HepG2 (cell line): ENCODE data around the gene NCBP3. TPM values are rescaled to one million over a fixed set of nuclear protein-coding genes. Genes with fewer than 3 reads are reported as not detected.

ENCODE experiments used
- GLI4 ChIP-seq: sonication (generic); formaldehyde crosslinking; IDR thresholded peaks from 2 replicates; pipeline ENCODE4 v1.5.1; 2020; ENCODE audit warnings: missing genetic modification reagents, mild to moderate bottlenecking, moderate library complexity, borderline replicate concordance
- HNRNPUL1 ChIP-seq: fragments of 200-400 bp; formaldehyde crosslinking; IDR thresholded peaks from 2 replicates; pipeline ENCODE4 v1.6.1; 2017; ENCODE audit warnings: low read depth, mild to moderate bottlenecking, low read length, moderate library complexity
- MEIS2 ChIP-seq: sonication (generic); formaldehyde crosslinking; IDR thresholded peaks from 2 replicates; pipeline ENCODE4 v1.9.0; 2021; ENCODE audit warnings: mild to moderate bottlenecking, missing genetic modification reagents
- RFX3 ChIP-seq: IDR thresholded peaks from 2 replicates; pipeline ENCODE4 v1.6.1; 2016; ENCODE audit warnings: missing biosample characterization, missing genetic modification reagents
- SRSF1 ChIP-seq: fragments of 200-400 bp; formaldehyde crosslinking; optimal IDR thresholded peaks from 2 replicates; pipeline ENCODE3; 2017; ENCODE audit warnings: mild to moderate bottlenecking, low read depth, low read length, moderate library complexity
- ZBTB3 ChIP-seq: sonication (generic); formaldehyde crosslinking; IDR thresholded peaks from 2 replicates; pipeline ENCODE4 v1.4.0; 2020; ENCODE audit warnings: low read depth, mild to moderate bottlenecking, moderate library complexity, missing genetic modification reagents, borderline replicate concordance
- ZNF17 ChIP-seq: sonication (generic); formaldehyde crosslinking; IDR thresholded peaks from 2 replicates; pipeline ENCODE4 v1.5.0; 2020; ENCODE audit warnings: mild to moderate bottlenecking, missing genetic modification reagents
- ZNF562 ChIP-seq: sonication (generic); formaldehyde crosslinking; IDR thresholded peaks from 2 replicates; pipeline ENCODE4 v1.8.0; 2022; ENCODE audit warnings: missing genetic modification reagents, borderline replicate concordance
- ZNF646 ChIP-seq: sonication (generic); formaldehyde crosslinking; IDR thresholded peaks from 2 replicates; pipeline ENCODE4 v1.9.0; 2021; ENCODE audit warnings: mild to moderate bottlenecking, missing genetic modification reagents
- polyA plus RNA-seq, 8 experiments: library from polyadenylated mRNA; depleted of rRNA in 3 of 8; stranded (reverse) in 7 of 8; unstranded in 1 of 8; fragments of >200 nt; fragmentation: Illumina TruSeq in 4 of 8; extraction: Trizol in 4 of 8; gene quantifications; 2 replicates each; pipeline versions ENCODE4 v1.2.1 to v1.2.3, GENCODE V29; 2011 to 2016; ENCODE audit warnings: low read depth in 4 of 8, missing spikeins in 1 of 8, mixed read lengths in 1 of 8; ENCODE audit not compliant: insufficient read depth in 1 of 8
- total RNA-seq, 5 experiments: library from RNA; depleted of rRNA; stranded (reverse); fragments of >200 nt; fragmentation: Illumina TruSeq; extraction: Trizol; gene quantifications; 2 replicates each; pipeline ENCODE4 v1.2.3, GENCODE V29; 2016; ENCODE audit warnings: low read depth in 1 of 5
- TF ChIP-seq, protein P1 (sequence below): sonication (generic); formaldehyde crosslinking; IDR thresholded peaks from 2 replicates; pipeline ENCODE4 v1.5.0; 2020; ENCODE audit warnings: mild to moderate bottlenecking, missing genetic modification reagents, borderline replicate concordance
- TF ChIP-seq, protein P2 (sequence below): sonication (generic); formaldehyde crosslinking; IDR thresholded peaks from 2 replicates; pipeline ENCODE4 v1.4.0; 2020; ENCODE audit warnings: missing genetic modification reagents

NCBP3 gene
- total and polyA plus RNA-seq, 2 of the 13 experiments (the other 11 are each of a cell fraction or from before 2014, with no cell fraction given): 19.5 to 24.8 TPM

DNA sequence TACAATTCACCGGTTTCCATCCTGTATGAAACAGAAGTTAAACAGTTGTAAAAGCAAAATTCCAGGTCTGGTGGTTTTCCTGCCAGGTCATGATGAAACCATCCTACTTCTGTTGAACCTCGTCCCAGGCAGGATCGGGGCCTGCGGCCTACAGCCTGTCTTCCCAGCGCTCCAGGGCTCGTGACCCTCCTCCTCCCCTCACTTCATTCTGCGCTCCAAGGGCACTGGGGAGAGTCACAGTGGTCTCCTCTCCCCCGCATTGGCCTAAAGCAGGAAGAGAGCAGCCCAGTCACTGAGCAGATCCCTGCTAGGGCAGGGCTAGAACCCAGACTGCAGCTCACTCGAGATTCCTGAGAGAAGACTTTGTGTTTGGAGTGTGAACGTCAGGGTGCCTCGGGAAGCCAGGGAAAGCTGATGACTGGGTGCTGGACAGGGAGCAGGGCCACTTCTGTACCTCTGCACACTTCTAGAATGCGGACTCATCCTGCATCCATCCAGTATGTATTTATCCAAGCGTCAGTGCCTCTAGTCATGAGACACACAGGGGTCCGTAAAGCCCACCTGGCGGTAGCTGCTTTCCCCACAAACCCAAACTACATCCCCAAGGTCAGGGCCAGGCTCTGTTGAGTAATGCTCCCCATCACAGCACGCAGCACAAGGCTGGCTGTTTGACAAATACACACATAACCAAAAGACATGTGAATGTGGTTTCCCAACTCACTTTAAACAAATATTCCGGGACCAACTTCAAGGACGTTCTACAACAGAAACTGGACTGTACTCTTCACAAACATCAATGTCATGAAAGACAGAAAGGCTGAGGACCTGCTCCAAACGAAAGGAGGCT lies 43.4 kb downstream of the NCBP3 start (continued):
- TF ChIP-seq, protein P1, sequence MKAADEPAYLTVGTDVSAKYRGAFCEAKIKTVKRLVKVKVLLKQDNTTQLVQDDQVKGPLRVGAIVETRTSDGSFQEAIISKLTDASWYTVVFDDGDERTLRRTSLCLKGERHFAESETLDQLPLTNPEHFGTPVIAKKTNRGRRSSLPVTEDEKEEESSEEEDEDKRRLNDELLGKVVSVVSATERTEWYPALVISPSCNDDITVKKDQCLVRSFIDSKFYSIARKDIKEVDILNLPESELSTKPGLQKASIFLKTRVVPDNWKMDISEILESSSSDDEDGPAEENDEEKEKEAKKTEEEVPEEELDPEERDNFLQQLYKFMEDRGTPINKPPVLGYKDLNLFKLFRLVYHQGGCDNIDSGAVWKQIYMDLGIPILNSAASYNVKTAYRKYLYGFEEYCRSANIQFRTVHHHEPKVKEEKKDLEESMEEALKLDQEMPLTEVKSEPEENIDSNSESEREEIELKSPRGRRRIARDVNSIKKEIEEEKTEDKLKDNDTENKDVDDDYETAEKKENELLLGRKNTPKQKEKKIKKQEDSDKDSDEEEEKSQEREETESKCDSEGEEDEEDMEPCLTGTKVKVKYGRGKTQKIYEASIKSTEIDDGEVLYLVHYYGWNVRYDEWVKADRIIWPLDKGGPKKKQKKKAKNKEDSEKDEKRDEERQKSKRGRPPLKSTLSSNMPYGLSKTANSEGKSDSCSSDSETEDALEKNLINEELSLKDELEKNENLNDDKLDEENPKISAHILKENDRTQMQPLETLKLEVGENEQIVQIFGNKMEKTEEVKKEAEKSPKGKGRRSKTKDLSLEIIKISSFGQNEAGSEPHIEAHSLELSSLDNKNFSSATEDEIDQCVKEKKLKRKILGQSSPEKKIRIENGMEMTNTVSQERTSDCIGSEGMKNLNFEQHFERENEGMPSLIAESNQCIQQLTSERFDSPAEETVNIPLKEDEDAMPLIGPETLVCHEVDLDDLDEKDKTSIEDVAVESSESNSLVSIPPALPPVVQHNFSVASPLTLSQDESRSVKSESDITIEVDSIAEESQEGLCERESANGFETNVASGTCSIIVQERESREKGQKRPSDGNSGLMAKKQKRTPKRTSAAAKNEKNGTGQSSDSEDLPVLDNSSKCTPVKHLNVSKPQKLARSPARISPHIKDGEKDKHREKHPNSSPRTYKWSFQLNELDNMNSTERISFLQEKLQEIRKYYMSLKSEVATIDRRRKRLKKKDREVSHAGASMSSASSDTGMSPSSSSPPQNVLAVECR (CRISPR knock-in tag): peak; percentile 75; the same call in 1 of the 2 replicates
- TF ChIP-seq GLI4 (CRISPR knock-in tag): no peak; the same call in 1 of the 2 replicates
- TF ChIP-seq SRSF1: peak; percentile 51
- TF ChIP-seq ZBTB3: no peak
- no peak; the same call in 1 of the 2 replicates for TF ChIP-seq ZNF646
- TF ChIP-seq, protein P2, sequence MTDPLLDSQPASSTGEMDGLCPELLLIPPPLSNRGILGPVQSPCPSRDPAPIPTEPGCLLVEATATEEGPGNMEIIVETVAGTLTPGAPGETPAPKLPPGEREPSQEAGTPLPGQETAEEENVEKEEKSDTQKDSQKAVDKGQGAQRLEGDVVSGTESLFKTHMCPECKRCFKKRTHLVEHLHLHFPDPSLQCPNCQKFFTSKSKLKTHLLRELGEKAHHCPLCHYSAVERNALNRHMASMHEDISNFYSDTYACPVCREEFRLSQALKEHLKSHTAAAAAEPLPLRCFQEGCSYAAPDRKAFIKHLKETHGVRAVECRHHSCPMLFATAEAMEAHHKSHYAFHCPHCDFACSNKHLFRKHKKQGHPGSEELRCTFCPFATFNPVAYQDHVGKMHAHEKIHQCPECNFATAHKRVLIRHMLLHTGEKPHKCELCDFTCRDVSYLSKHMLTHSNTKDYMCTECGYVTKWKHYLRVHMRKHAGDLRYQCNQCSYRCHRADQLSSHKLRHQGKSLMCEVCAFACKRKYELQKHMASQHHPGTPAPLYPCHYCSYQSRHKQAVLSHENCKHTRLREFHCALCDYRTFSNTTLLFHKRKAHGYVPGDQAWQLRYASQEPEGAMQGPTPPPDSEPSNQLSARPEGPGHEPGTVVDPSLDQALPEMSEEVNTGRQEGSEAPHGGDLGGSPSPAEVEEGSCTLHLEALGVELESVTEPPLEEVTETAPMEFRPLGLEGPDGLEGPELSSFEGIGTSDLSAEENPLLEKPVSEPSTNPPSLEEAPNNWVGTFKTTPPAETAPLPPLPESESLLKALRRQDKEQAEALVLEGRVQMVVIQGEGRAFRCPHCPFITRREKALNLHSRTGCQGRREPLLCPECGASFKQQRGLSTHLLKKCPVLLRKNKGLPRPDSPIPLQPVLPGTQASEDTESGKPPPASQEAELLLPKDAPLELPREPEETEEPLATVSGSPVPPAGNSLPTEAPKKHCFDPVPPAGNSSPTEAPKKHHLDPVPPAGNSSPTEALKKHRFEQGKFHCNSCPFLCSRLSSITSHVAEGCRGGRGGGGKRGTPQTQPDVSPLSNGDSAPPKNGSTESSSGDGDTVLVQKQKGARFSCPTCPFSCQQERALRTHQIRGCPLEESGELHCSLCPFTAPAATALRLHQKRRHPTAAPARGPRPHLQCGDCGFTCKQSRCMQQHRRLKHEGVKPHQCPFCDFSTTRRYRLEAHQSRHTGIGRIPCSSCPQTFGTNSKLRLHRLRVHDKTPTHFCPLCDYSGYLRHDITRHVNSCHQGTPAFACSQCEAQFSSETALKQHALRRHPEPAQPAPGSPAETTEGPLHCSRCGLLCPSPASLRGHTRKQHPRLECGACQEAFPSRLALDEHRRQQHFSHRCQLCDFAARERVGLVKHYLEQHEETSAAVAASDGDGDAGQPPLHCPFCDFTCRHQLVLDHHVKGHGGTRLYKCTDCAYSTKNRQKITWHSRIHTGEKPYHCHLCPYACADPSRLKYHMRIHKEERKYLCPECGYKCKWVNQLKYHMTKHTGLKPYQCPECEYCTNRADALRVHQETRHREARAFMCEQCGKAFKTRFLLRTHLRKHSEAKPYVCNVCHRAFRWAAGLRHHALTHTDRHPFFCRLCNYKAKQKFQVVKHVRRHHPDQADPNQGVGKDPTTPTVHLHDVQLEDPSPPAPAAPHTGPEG: no peak
- TF ChIP-seq ZNF562 (CRISPR knock-in tag): no peak
- TF ChIP-seq RFX3: no peak
- peak; percentile 93 for TF ChIP-seq MEIS2 (CRISPR knock-in tag)
- no peak for TF ChIP-seq HNRNPUL1
- TF ChIP-seq ZNF17 (CRISPR knock-in tag): no peak
